HG03460 (cell line): ENCODE data around the gene RYK.
"Not testable (repeated sequence)": the region's sequence is repeated elsewhere in the genome, so short reads cannot be mapped to it uniquely, and the experiment has no call there.

Source experiments
- ATAC-seq: cut with Tn5 transposase; IDR thresholded peaks from one replicate; pipeline ENCODE4 v1.9.1; 2021; ENCODE audit not compliant: unreplicated experiment

RYK gene

GRCh38 chr3:134222835-134223234 lies 27.8 kb downstream of the RYK start:
- no peak for ATAC-seq

- no peak for ATAC-seq
These were observed 33.8 kb downstream of the RYK start for GRCh38 chr3:134216851-134217250.

- no peak for ATAC-seq
These were observed 34.4 kb downstream of the RYK start for GRCh38 chr3:134216191-134216764.

GRCh38 chr3:134214239-134214638 lies 36.4 kb downstream of the RYK start:
- peak; percentile 52 for ATAC-seq

- peak; percentile 56 for ATAC-seq
These were observed 37.5 kb downstream of the RYK start for GRCh38 chr3:134212967-134213665.

- ATAC-seq, result peak; percentile 57
These were observed 38.9 kb downstream of the RYK start for GRCh38 chr3:134211797-134212196.

- ATAC-seq, result no peak
These were observed 45.2 kb downstream of the RYK start for GRCh38 chr3:134205451-134205850.

GRCh38 chr3:134201201-134202130 lies 49.2 kb downstream of the RYK start:
- no peak for ATAC-seq

- not testable (repeated sequence) for ATAC-seq
These were observed 50.8 kb downstream of the RYK start for GRCh38 chr3:134199880-134200279.

GRCh38 chr3:134199240-134199639 lies 51.4 kb downstream of the RYK start:
- ATAC-seq, result no peak

- no peak for ATAC-seq
These were observed 52.2 kb downstream of the RYK start for GRCh38 chr3:134198414-134198813.

- no peak for ATAC-seq
These were observed 52.9 kb downstream of the RYK start for GRCh38 chr3:134197681-134198261.

GRCh38 chr3:134194247-134194646 lies 56.4 kb downstream of the RYK start:
- ATAC-seq, result no peak

- ATAC-seq, result no peak
These were observed 60.4 kb downstream of the RYK start for GRCh38 chr3:134190250-134190649.

GRCh38 chr3:134189849-134190248 lies 60.8 kb downstream of the RYK start:
- no peak for ATAC-seq

GRCh38 chr3:134186391-134186790 lies 64.3 kb downstream of the RYK start:
- no peak for ATAC-seq

- ATAC-seq, result no peak
These were observed 69.9 kb downstream of the RYK start for GRCh38 chr3:134180761-134181160.

GRCh38 chr3:134179508-134179907 lies 71.2 kb downstream of the RYK start:
- no peak for ATAC-seq

GRCh38 chr3:134163096-134163495 lies 87.6 kb downstream of the RYK start:
- no peak for ATAC-seq

GRCh38 chr3:134161898-134162615 lies 88.6 kb downstream of the RYK start:
- ATAC-seq, result no peak

- ATAC-seq, result no peak
These were observed 95.2 kb downstream of the RYK start for GRCh38 chr3:134155446-134155845.
